Mesenchymal stem cell (in vitro differentiated cells and primary cell): ENCODE results near the gene MYD88.

Experiments used
- DNase-seq: peaks from one replicate; pipeline ENCODE4 v3.0.0-alpha.2; 2013
- H2AFZ ChIP-seq: one replicate; pipeline ENCODE4 v1.6.1; 2013; ENCODE audit warnings: low read depth, mild to moderate bottlenecking, control low read depth, inconsistent platforms, low read length, moderate library complexity
- H2AK5ac ChIP-seq: 2 replicates; pipeline ENCODE4 v1.6.1; 2013; ENCODE audit warnings: low read length, moderate library complexity, mild to moderate bottlenecking, inconsistent platforms; ENCODE audit not compliant: severe bottlenecking
- H2BK120ac ChIP-seq: one replicate; pipeline ENCODE4 v1.6.1; 2013; ENCODE audit warnings: low read depth, mild to moderate bottlenecking, inconsistent platforms, low read length, moderate library complexity
- H2BK12ac ChIP-seq, 2 experiments: one replicate each; pipeline ENCODE4 v1.6.1; 2013; ENCODE audit warnings: inconsistent platforms in 2 of 2, low read length in 2 of 2, mild to moderate bottlenecking in 2 of 2, moderate library complexity in 2 of 2, control low read depth in 1 of 2
- H2BK15ac ChIP-seq: one replicate; pipeline ENCODE4 v1.6.1; 2013; ENCODE audit warnings: mild to moderate bottlenecking, low read depth, inconsistent platforms; ENCODE audit not compliant: poor library complexity, severe bottlenecking
- H2BK5ac ChIP-seq: 2 replicates; pipeline ENCODE4 v1.6.1; 2013; ENCODE audit warnings: low read depth, mild to moderate bottlenecking, low read length, control low read depth, inconsistent platforms; ENCODE audit not compliant: poor library complexity, severe bottlenecking
- H3K14ac ChIP-seq, 2 experiments: one replicate each; pipeline ENCODE4 v1.6.1; 2013; ENCODE audit warnings: inconsistent platforms in 2 of 2, low read length in 2 of 2, control low read depth in 1 of 2, mild to moderate bottlenecking in 1 of 2, moderate library complexity in 1 of 2
- H3K18ac ChIP-seq, 2 experiments: one replicate each; pipeline ENCODE4 v1.6.1; 2013; ENCODE audit warnings: inconsistent platforms in 2 of 2, low read length in 2 of 2, control low read depth in 1 of 2, low read depth in 1 of 2, mild to moderate bottlenecking in 1 of 2
- H3K23ac ChIP-seq, 2 experiments: one replicate each; pipeline ENCODE4 v1.6.1; 2013; ENCODE audit warnings: inconsistent platforms in 2 of 2, low read length in 2 of 2, mild to moderate bottlenecking in 2 of 2, moderate library complexity in 2 of 2, control low read depth in 1 of 2
- H3K27ac ChIP-seq: 2 replicates; pipeline ENCODE4 v1.5.1; 2013; ENCODE audit warnings: mild to moderate bottlenecking, moderate library complexity, low read length, control low read depth, inconsistent platforms; ENCODE audit not compliant: poor library complexity, severe bottlenecking
- H3K27me3 ChIP-seq, 2 experiments: 2 replicates each; pipeline versions ENCODE4 v1.6.1 to v1.7.0; 2013; ENCODE audit warnings: low read length in 2 of 2, mild to moderate bottlenecking in 2 of 2, moderate library complexity in 2 of 2, control low read depth in 1 of 2, inconsistent platforms in 1 of 2; ENCODE audit not compliant: control insufficient read depth in 1 of 2, insufficient read depth in 1 of 2
- H3K36me3 ChIP-seq, 2 experiments: 2 replicates each; pipeline versions ENCODE4 v1.6.1 to v1.7.0; 2013; ENCODE audit warnings: low read length in 2 of 2, control low read depth in 1 of 2, inconsistent platforms in 1 of 2, low read depth in 1 of 2, mild to moderate bottlenecking in 1 of 2; ENCODE audit not compliant: insufficient read depth in 2 of 2, control insufficient read depth in 1 of 2
- H3K4ac ChIP-seq, 2 experiments: one replicate each; pipeline ENCODE4 v1.6.1; 2013; ENCODE audit warnings: inconsistent platforms in 2 of 2, low read length in 2 of 2, mild to moderate bottlenecking in 2 of 2, moderate library complexity in 2 of 2, control low read depth in 1 of 2, low read depth in 1 of 2
- H3K4me1 ChIP-seq: 2 replicates; pipeline ENCODE4 v1.6.1; 2013; ENCODE audit warnings: low read depth, low read length, control low read depth; ENCODE audit not compliant: control insufficient read depth, insufficient read depth
- H3K4me2 ChIP-seq: 2 replicates; pipeline ENCODE4 v1.6.1; 2013; ENCODE audit warnings: low read length, mild to moderate bottlenecking, inconsistent platforms; ENCODE audit not compliant: poor library complexity, severe bottlenecking
- H3K4me3 ChIP-seq, 2 experiments: 2 replicates each; pipeline versions ENCODE4 v1.5.1 to v1.7.0; 2013; ENCODE audit warnings: low read length in 2 of 2, mild to moderate bottlenecking in 2 of 2, control low read depth in 1 of 2, low read depth in 1 of 2; ENCODE audit not compliant: insufficient read depth in 1 of 2
- H3K79me1 ChIP-seq: replicated peaks from 2 replicates; pipeline ENCODE4 v1.6.1; 2013; ENCODE audit warnings: mild to moderate bottlenecking, control low read depth, low read length, inconsistent platforms; ENCODE audit not compliant: poor library complexity, severe bottlenecking
- H3K9ac ChIP-seq: 2 replicates; pipeline ENCODE4 v1.7.0; 2013; ENCODE audit warnings: mild to moderate bottlenecking, low read length, moderate library complexity
- H3K9me3 ChIP-seq: 2 replicates; pipeline ENCODE4 v1.7.0; 2013; ENCODE audit warnings: mild to moderate bottlenecking, low read length; ENCODE audit not compliant: control insufficient read depth
- H4K8ac ChIP-seq: one replicate; pipeline ENCODE4 v1.6.1; 2013; ENCODE audit warnings: inconsistent platforms, mild to moderate bottlenecking, low read length, moderate library complexity
- H4K91ac ChIP-seq: one replicate; pipeline ENCODE4 v1.6.1; 2013; ENCODE audit warnings: mild to moderate bottlenecking, low read length, inconsistent platforms
- WGBS: methylation state at CpG from one replicate; pipeline ENCODE4 v1.1.7; 2013; ENCODE audit warnings: mixed read lengths; 5-methylcytosine and 5-hydroxymethylcytosine counted together

The MYD88 gene

GRCh38 chr3:38110314-38111050 is 28.0 kb upstream of the MYD88 start:
- Histone ChIP-seq H3K18ac (no peak overlapping the region), H3K9me3 (peaks cover 8% of the 10 kb centered on the region), H2BK15ac (no peak overlapping the region), H2BK5ac (no peak overlapping the region), H3K27ac (no peak overlapping the region), H3K4me2 (no peak overlapping the region), H3K36me3 (no peaks in the 10 kb centered on the region), H2BK120ac (no peak overlapping the region), H4K8ac (no peak overlapping the region), H3K27me3 (peaks cover 3 to 17% of the 10 kb centered on the region in 2 experiments), H3K23ac (no peak overlapping the region), H3K9ac (no peak overlapping the region), H3K14ac (no peak overlapping the region), H3K79me1 (no peaks in the 10 kb centered on the region), H4K91ac (no peak overlapping the region), H3K4me3 (no peak overlapping the region), H2AFZ (no peak overlapping the region), H2BK12ac (no peak overlapping the region), H3K4ac (no peak overlapping the region), H2AK5ac (no peak overlapping the region), H3K4me1 (peaks cover 10% of the 10 kb centered on the region)
- WGBS = 86% methylated on average over 6 of the region's 6 CpGs
- no peak for DNase-seq

GRCh38 chr3:38111201-38111600 is 27.3 kb upstream of the MYD88 start:
- Histone ChIP-seq H3K23ac (no peak overlapping the region), H3K36me3 (no peaks in the 10 kb centered on the region), H2BK5ac (no peak overlapping the region), H2BK120ac (no peak overlapping the region), H3K14ac (no peak overlapping the region), H3K79me1 (no peaks in the 10 kb centered on the region), H3K27ac (no peak overlapping the region), H3K27me3 (peaks cover 6 to 23% of the 10 kb centered on the region in 2 experiments), H3K4me2 (no peak overlapping the region), H2BK12ac (no peak overlapping the region), H2BK15ac (no peak overlapping the region), H3K4me3 (no peak overlapping the region), H2AFZ (no peak overlapping the region), H3K18ac (no peak overlapping the region), H3K4ac (no peak overlapping the region), H3K9ac (no peak overlapping the region), H2AK5ac (no peak overlapping the region), H3K4me1 (peaks cover 10% of the 10 kb centered on the region), H4K8ac (no peak overlapping the region), H3K9me3 (peaks cover 3% of the 10 kb centered on the region), H4K91ac (no peak overlapping the region)
- no peak for DNase-seq
- WGBS = 89% methylated on average over 4 of the region's 4 CpGs

- H2BK15ac ChIP-seq = no peak overlapping the region
- H3K4me1 ChIP-seq = peaks cover 10% of the 10 kb centered on the region
- peaks cover 3% of the 10 kb centered on the region for H3K9me3 ChIP-seq
- H2AK5ac ChIP-seq = no peak overlapping the region
- H2BK12ac ChIP-seq = no peak overlapping the region
- H3K9ac ChIP-seq = no peak overlapping the region
- H3K4me3 ChIP-seq = no peak overlapping the region
- no peaks in the 10 kb centered on the region for H3K79me1 ChIP-seq
- no peak overlapping the region for H3K23ac ChIP-seq
- WGBS = 85% methylated on average over 15 of the region's 16 CpGs
- no peak overlapping the region for H3K4me2 ChIP-seq
- no peak overlapping the region for H2BK120ac ChIP-seq
- H3K27ac ChIP-seq = no peak overlapping the region
- H4K91ac ChIP-seq = no peak overlapping the region
- H3K27me3 ChIP-seq = peaks cover 6 to 23% of the 10 kb centered on the region in 2 experiments
- H3K18ac ChIP-seq = no peak overlapping the region
- H2AFZ ChIP-seq = no peak overlapping the region
- no peaks in the 10 kb centered on the region for H3K36me3 ChIP-seq
- DNase-seq = no peak
- H4K8ac ChIP-seq = no peak overlapping the region
- H3K14ac ChIP-seq = no peak overlapping the region
- H3K4ac ChIP-seq = no peak overlapping the region
- no peak overlapping the region for H2BK5ac ChIP-seq
Observed at GRCh38 chr3:38111696-38112377, 26.6 kb upstream of the MYD88 start.

GRCh38 chr3:38112378-38112761 is 26.1 kb upstream of the MYD88 start:
- no peak overlapping the region for H4K8ac ChIP-seq
- no peak overlapping the region for H3K14ac ChIP-seq
- no peaks in the 10 kb centered on the region for H3K79me1 ChIP-seq
- WGBS = 89% methylated on average over 7 of the region's 7 CpGs
- no peak overlapping the region for H2BK15ac ChIP-seq
- H2AFZ ChIP-seq = no peak overlapping the region
- H3K36me3 ChIP-seq = no peaks in the 10 kb centered on the region
- H3K27ac ChIP-seq = no peak overlapping the region
- H3K18ac ChIP-seq = no peak overlapping the region
- H2BK5ac ChIP-seq = no peak overlapping the region
- no peak overlapping the region for H3K4ac ChIP-seq
- DNase-seq = no peak
- H3K4me1 ChIP-seq = peaks cover 10% of the 10 kb centered on the region
- H2AK5ac ChIP-seq = no peak overlapping the region
- no peak overlapping the region for H3K4me3 ChIP-seq
- H3K23ac ChIP-seq = no peak overlapping the region
- H3K27me3 ChIP-seq = peaks cover 6 to 23% of the 10 kb centered on the region in 2 experiments
- no peak overlapping the region for H2BK12ac ChIP-seq
- H2BK120ac ChIP-seq = no peak overlapping the region
- H3K9ac ChIP-seq = no peak overlapping the region
- peaks cover 2% of the 10 kb centered on the region for H3K9me3 ChIP-seq
- no peak overlapping the region for H3K4me2 ChIP-seq
- no peak overlapping the region for H4K91ac ChIP-seq
